Chondrocyte (in vitro differentiated cells): Measurements from ENCODE around the gene ALS2CL. TPM values are rescaled to one million over a fixed set of nuclear protein-coding genes. Genes with fewer than 3 reads are reported as not detected.

Experiments
- DNase-seq: peaks from one replicate; pipeline ENCODE4 v3.0.0; 2021; ENCODE audit warnings: mixed read lengths, low spot score
- H3K27ac Mint-ChIP-seq: one replicate; pipeline ENCODE4 v1.8.0; 2021; ENCODE audit warnings: mild to moderate bottlenecking, moderate library complexity, mixed read lengths; ENCODE audit not compliant: unreplicated experiment
- H3K27me3 Mint-ChIP-seq: 2 replicates; pipeline ENCODE4 v1.8.0; 2021; ENCODE audit warnings: low read depth, mixed read lengths
- H3K36me3 Mint-ChIP-seq: 2 replicates; pipeline ENCODE4 v1.8.0; 2021; ENCODE audit warnings: low read depth, mixed read lengths
- H3K4me1 Mint-ChIP-seq: 2 replicates; pipeline ENCODE4 v1.8.0; 2021; ENCODE audit warnings: low read depth, mild to moderate bottlenecking, mixed read lengths
- H3K4me3 Mint-ChIP-seq: one replicate; pipeline ENCODE4 v1.8.0; 2021; ENCODE audit warnings: mild to moderate bottlenecking, moderate library complexity, mixed read lengths; ENCODE audit not compliant: unreplicated experiment
- H3K9me3 Mint-ChIP-seq: 2 replicates; pipeline ENCODE4 v1.8.0; 2021; ENCODE audit warnings: low read depth, mixed read lengths
- CTCF ChIP-seq: fragments of 200-600 bp; sonication (generic); IDR thresholded peaks from 2 replicates; pipeline ENCODE4 v1.5.0; 2021; ENCODE audit warnings: antibody characterized with exemption, mild to moderate bottlenecking, moderate library complexity
- total RNA-seq: library from RNA; stranded (reverse); gene quantifications from 3 replicates; pipeline ENCODE4 v1.2.1, GENCODE V29; 2021

The ALS2CL gene
- total RNA-seq, 1 donor from 2014 or later: 3.6 TPM

GRCh38 chr3:46695177-46695961, 1.9 kb upstream of the ALS2CL start:
- peak overlapping the region; percentile 29 for H3K27ac Mint-ChIP-seq
- no peak overlapping the region for H3K4me3 Mint-ChIP-seq
- peaks cover 35% of the 10 kb centered on the region for H3K4me1 Mint-ChIP-seq
- no peaks in the 10 kb centered on the region for H3K27me3 Mint-ChIP-seq
- no peak for DNase-seq
- no peaks in the 10 kb centered on the region for H3K36me3 Mint-ChIP-seq
- peak; percentile 62 for TF ChIP-seq CTCF
- no peaks in the 10 kb centered on the region for H3K9me3 Mint-ChIP-seq

- Mint-ChIP-seq H3K27me3 (no peaks in the 10 kb centered on the region), H3K36me3 (no peaks in the 10 kb centered on the region), H3K27ac (no peak overlapping the region), H3K4me1 (peaks cover 35% of the 10 kb centered on the region), H3K4me3 (no peak overlapping the region), H3K9me3 (no peaks in the 10 kb centered on the region)
- TF ChIP-seq CTCF: no peak
- DNase-seq: no peak
Observed at GRCh38 chr3:46694520-46694919, 1.0 kb upstream of the ALS2CL start.

GRCh38 chr3:46693892-46694226, 380 bp upstream of the ALS2CL start:
- H3K4me1 Mint-ChIP-seq: peaks cover 35% of the 10 kb centered on the region
- H3K27me3 Mint-ChIP-seq: no peaks in the 10 kb centered on the region
- H3K4me3 Mint-ChIP-seq: peak overlapping the region; percentile 38
- no peaks in the 10 kb centered on the region for H3K36me3 Mint-ChIP-seq
- no peak for DNase-seq
- H3K9me3 Mint-ChIP-seq: no peaks in the 10 kb centered on the region
- TF ChIP-seq CTCF: no peak
- H3K27ac Mint-ChIP-seq: no peak overlapping the region

GRCh38 chr3:46692566-46692990, 901 bp downstream of the ALS2CL start:
- Mint-ChIP-seq H3K36me3 (no peaks in the 10 kb centered on the region), H3K9me3 (no peaks in the 10 kb centered on the region), H3K27ac (peak overlapping the region; percentile 66), H3K27me3 (no peaks in the 10 kb centered on the region), H3K4me3 (peak overlapping the region; percentile 75), H3K4me1 (peaks cover 35% of the 10 kb centered on the region)
- TF ChIP-seq CTCF: no peak
- no peak for DNase-seq

- Mint-ChIP-seq H3K9me3 (no peaks in the 10 kb centered on the region), H3K4me3 (no peak overlapping the region), H3K27me3 (no peaks in the 10 kb centered on the region), H3K27ac (no peak overlapping the region), H3K36me3 (no peaks in the 10 kb centered on the region), H3K4me1 (peaks cover 19% of the 10 kb centered on the region)
- no peak for TF ChIP-seq CTCF
- DNase-seq: no peak
Observed at GRCh38 chr3:46690798-46691197, 2.7 kb downstream of the ALS2CL start.
